GM19035 (cell line): Measurements from ENCODE around the gene TSNAX.
A peak's percentile ranks its signal among the peaks of the same experiment; 100 is the strongest.
"Not testable (repeated sequence)": the region's sequence is repeated elsewhere in the genome, so short reads cannot be mapped to it uniquely, and the experiment has no call there.

Source experiments
- ATAC-seq: cut with Tn5 transposase; IDR thresholded peaks from one replicate; pipeline ENCODE4 v1.9.1; 2021; ENCODE audit not compliant: unreplicated experiment

The TSNAX gene

DNA sequence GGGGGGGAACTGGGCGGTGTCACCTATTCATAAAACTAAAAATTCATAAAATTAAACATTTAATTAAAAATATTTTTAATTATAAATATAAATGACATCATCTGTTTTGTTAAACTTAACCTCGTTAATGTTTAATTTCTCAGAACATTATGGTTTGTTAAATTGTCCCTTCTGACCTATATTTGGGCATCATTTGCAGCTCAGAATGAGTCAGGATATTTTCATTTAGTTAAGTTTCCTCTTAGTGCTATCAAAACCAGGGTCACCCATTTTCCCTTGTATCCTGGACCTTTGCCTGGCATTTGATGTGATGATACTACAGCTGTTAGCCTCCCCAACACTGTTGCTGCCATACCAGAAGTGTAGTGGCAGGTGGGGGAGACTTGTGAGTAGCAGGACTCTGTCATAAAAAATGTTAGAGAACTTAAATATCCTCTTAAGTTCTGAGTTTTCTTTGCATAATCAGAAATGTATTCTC, 30.3 kb downstream of the TSNAX start:
- no peak for ATAC-seq

DNA sequence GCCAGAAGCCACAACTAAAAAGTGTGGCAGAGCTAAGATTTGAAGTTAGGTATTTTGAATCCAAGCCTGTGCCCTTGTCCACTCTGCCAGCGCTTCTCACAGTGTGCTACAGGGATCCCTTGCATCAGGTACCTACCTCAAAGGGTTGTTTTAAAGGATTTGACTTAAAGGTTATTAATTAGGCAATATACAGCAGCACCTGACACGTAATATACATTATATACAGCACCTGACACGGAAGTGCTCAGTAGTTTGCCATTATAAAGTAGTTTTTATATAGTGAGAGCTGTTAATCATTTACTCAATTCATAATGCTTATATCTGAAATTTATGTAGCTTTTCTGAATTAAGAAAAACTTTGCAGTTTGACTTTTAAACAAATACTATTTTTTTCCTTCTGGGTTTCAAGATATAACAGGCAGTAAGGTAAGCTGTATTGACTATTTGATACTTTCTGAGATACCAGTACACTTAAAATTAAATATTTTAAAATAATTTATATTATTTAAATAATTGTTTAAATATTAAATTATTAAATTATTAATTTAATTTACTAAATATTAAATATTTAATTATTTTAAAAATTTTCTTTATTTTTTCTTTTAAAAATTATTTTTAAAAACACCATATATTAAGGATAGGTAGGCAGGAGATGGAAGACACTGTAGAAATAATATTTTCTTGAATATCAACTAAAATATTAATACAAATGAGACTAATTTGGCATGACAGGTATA, 33.3 kb downstream of the TSNAX start:
- ATAC-seq: no peak

DNA sequence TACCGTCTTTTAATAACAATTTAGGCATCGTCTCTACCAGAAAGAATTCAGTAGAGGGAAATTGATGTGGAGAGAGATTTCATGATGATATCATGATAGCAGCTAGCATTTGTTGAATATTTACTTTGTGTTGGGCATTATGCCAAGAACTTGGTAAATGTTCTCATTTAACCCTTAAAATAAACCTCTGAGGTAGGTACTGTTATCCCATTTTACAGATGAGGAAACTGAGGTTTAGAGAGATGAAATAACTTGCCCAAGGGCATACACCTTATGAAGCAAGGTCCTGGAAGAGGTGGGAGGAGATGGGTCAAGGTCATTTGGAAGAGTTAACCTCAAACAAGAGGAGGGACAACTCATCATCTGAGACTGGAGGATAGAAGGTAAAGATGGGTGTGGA, 34.8 kb downstream of the TSNAX start:
- ATAC-seq: no peak

DNA sequence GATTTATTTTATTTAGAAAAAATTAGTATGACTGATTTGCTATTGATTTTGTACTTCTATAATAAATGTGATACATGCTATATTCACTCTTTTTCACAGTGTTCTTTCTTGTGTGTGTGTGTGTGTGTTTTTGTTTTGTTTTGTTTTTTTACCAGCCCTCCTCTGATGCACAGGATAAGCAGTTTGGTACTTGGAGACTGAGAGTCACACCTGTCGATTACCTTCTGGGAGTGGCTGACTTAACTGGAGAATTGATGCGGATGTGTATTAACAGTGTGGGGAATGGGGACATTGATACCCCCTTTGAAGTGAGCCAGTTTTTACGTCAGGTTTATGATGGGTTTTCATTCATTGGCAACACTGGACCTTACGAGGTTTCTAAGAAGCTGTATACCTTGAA, 35.9 kb downstream of the TSNAX start:
- ATAC-seq: no peak

DNA sequence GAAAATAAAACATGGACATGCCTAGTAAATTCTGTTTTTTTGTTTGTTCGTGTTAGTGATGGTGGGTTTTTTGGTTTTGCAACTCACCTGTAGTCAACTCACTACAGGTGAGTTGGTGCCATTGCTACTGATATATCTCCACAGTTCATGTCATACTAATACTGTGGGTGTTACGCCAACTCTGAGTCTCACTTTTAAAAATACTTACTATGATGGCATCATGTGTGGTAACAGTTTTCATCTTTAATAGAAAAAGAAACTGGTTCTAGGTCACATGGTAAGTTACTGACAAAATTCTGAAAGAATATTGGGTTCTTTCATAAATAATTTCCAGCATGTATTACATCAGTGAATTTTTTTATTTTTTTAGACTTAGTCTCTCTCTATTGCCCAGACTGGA, 38.0 kb downstream of the TSNAX start:
- no peak for ATAC-seq

DNA sequence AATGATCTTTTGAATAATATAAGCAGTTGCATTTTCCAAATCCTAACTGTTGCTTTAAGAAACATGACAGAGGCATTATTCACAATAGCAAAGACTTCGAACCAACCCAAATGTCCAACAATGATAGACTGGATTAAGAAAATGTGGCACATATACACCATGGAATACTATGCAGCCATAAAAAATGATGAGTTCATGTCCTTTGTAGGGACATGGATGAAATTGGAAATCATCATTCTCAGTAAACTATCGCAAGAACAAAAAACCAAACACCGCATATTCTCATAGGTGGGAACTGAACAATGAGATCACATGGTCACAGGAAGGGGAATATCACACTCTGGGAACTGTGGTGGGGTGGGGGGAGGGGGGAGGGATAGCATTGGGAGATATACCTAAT, 41.8 kb downstream of the TSNAX start:
- ATAC-seq: not testable (repeated sequence)

DNA sequence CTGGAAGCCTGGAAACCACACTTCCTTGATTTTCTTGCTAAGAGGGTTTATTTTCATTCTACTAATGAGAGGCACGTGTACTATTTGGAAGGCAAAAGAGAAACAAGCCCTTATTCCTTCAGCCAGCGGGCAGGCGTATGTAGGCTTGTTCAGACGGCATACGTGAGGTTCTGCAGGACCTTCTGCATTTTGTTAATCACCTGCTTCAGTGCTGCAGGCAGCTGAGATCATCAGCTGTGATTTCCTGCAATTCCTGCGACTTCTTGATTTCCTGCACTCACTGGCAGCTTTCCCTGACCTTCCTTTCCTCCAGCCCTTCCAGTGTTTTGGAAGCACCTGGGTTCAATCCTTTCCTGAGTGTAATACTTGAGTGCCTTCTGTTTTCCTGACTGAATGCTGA, 43.4 kb downstream of the TSNAX start:
- no peak for ATAC-seq

DNA sequence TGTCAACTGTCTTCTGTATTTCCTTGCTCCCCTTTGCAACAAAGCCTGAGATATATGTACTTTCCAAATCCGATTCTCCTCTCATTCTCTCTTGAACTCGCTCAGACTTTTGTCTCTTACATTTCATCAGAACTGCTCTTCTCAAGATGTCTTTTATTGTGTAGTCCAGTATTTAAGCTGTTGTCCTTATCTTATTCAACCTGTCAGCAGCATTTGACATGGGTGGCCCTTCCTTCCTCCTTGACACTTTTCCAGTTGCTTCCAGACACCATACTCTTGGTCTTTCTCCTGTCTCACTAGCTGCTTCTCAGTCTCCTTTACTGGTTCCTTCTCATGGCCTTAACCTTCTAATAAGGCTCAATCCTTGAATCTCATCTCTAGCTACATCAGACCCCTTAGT, 47.0 kb downstream of the TSNAX start:
- no peak for ATAC-seq

DNA sequence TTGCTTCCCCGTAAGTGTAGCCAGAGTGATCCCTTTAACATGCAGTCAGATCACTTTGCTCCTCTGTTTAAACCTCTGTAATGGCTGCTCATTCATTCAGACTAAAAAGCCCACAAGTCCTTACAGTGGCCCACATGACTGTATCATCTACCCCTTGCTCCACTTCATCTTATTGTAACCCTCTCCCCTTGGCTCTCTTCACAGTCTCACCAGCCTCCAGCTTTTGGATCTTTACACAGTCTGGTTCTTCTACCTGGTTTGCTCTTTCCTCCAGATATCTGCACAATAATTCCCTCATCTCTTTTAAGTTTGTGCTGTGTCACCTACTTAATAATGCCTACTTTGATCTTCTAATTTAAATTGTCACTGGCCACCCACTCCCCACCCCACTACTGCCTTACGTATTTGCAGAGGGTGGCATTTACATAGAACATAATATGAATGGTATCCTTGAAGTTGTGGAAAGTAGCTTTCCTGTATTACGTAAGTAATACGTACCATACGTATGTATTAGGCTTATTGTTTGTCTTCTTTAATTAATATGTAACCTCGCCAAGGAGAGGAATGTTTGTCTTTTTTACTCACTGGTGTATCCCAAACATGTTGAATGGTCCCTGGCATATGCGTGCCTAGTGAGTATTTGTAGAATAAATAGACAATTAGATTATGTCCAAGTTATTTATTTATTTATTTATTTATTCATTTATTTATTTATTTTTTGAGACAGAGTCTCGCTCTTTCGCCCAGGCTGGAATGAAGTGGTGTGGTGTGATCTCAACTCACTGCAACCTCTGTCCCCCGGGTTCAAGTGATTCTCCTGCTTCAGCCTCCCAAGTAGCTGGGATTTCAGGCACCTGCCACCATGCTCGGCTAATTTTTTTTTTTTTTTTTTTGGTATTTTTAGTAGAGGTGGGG, 48.6 kb downstream of the TSNAX start:
- no peak for ATAC-seq

DNA sequence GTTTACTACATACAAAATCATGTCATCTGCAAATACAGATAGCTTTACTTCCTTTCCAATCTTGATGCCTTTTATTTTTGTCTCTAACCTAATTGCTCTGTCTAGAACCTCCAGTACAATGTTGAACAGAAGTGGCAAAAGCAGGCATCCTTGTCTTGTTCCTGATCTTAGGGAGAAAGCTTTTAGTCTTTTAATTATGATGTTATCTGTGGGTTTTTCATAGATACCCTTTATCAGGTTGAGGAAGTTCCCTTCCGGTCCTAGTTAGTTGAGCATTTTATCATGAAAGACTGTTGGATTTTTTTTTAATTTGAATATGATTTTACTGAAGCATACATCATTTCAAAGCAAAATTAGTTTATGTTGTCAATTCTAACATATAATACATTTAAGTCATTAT, 52.4 kb downstream of the TSNAX start:
- ATAC-seq: no peak

DNA sequence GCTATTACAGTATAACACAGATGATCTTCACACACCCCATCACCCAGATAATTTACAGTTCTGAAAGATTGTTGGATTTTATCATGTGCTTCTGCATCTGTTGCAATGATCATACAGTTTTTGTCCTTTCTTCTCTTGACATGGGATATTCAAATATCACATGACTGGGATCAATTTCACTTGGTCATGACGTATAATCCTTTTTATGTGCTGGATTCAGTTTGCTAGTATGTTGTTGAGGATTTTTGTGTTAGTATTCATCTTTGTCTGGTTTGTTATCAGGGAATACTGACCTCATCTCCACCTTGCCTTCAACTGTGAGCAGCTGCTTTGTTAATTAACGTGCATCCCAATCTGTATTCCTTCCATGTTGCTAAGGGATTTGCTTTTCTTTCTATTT, 53.4 kb downstream of the TSNAX start:
- ATAC-seq: no peak

DNA sequence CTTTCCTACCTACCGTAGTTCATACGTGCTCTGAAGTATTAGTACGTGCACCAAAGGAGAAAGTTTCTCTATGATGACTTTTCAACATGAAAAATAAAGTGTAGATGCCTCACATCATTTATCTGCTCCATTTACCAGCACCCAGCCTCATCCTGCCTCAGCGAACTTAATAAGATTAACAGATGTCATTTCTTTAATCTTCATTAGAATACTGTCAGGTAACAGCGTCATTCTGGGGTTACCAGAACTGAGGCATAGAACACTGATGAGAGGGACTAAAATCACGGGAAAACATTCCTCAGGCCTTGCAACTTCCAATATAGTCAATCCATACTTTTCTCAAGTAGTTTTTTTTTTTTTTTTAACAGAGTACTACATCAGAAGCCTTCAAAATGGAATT, 54.9 kb downstream of the TSNAX start:
- no peak for ATAC-seq

DNA sequence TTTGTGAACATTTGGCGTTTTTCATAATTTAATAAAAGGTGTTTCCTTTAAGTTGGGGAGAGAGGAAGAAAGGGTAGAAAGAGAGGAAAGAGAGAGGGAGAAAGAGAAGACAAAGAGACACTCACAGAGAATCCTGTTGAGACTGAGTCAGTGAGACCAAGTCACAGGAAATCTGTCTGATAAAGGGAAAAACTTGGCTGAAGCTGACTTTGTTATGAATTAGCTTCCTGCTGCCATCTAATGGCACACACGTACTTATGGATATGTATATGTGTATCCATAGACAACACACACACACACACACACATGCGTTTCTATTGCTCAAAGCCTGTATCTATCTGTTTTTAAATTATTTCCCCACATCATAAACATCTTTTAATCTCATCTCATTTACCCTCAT, 55.6 kb downstream of the TSNAX start:
- no peak for ATAC-seq

DNA sequence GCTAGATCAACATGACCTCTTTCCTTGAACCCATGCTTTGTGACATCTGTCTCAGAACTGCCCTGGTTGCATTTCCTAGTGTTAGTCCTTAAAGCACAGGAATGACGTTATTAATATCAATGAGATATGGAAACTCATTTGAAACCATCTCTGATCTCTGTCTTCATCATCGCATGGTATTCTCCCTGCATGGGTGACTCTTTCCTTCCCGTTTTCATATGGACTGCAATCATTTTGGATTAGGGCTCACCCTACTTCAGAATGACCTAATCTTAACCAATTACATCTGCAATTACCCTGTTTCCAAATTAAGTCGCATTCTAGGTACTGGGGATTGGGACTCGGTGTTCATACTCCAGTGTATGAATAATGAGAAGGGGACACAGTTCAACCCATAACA, 56.5 kb downstream of the TSNAX start:
- no peak for ATAC-seq

DNA sequence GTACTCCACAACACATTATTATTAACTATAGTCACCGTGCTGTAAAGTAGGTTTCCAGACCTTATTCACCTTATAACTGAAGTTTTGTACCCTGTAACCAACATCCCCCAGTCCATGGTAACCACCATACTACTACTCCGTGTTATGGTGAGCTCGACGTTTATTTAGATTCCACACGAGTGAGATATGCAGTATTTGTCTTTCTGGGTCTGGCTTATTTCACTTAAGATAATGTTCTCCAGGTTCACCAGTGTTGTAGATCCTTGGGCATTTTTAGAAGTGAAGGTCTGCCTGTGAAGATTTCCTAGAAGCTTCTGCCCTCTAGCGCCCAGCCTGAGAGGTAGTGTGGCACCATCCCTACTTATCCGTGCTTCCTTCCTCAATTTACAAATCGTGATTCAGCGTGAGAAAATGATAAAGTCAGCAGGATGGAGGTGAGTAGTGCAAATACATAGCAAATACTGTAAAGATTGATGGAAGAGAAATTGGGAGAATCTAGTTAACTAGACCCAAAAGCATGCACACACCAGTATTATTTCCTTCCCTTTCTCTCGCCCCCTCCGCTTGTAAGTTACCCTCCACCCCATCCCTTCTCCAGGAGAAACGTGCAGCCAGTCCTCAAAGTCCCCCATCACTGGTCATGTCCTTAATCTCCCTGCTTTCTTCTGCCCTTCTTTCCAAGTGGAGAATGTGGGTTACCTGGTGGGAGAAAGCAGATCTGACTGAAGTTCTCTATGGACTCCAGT, 62.2 kb downstream of the TSNAX start:
- ATAC-seq: peak; percentile 65

DNA sequence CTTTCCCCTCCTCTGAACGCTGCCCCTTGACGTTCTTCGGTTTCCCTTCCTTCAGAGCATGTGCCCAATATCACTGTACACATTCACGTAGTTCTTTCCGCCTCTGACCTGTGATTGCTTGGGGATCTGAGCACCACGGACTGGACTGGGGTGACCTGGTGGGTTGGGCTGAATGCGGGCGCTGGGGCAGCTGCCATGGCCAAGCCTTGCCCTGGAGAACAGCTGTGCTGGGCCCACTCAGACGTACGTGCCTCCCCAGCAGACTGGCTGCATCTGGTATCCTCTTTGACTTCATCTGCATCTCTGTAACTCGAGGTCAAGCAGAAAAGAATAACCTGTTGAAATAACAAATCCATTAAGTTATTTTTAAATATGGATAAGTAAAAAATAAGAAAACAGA, 63.0 kb downstream of the TSNAX start:
- no peak for ATAC-seq

DNA sequence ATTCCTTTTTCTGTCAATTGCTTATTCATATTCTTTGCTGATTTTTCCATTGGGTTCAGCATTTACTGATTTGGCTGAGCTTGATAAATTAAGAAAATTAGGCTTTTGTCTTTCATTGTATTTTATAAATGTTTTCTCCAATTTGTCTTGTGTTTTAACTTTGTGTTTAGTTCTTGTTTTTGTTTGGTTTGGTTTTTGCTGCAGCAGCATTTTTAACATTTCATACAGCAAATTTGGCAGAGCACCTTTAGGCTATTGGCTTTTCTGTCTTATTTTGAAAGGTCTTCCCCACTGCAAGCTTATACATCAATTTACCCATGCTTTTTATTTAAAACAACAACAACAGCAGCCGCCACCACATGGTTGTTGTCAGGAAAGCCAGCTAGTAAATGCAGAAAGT, 64.3 kb downstream of the TSNAX start:
- ATAC-seq: no peak

DNA sequence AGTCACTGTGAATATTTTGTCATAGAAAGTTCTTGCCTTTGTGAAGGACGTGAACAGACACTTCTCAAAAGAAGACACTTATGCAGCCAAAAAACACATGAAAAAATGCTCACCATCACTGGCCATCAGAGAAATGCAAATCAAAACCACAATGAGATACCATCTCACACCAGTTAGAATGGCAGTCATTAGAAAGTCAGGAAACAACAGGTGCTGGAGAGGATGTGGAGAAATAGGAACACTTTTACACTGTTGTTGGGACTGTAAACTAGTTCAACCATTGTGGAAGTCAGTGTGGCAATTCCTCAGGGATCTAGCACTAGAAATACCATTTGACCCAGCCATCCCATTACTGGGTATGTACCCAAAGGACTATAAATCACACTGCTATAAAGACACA, 64.8 kb downstream of the TSNAX start:
- ATAC-seq: not testable (repeated sequence)

DNA sequence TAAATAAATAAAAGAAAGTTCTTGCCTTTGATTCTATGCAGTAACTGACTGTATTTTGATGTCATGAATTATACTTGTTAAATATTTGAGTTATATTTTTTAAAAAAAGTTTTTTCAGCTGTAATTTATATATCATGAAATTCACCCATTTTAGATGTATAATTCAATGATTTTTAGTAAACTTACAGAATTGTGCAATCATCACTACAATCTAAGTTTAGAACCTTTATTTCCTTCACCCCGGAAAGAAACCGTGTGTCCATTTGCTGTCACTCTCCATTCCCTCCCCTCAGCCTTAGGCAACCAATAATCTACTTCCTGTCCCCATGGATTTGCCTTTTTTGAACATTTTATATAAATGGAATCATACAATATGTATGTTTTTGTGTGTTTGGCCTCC, 65.7 kb downstream of the TSNAX start:
- ATAC-seq: no peak

DNA sequence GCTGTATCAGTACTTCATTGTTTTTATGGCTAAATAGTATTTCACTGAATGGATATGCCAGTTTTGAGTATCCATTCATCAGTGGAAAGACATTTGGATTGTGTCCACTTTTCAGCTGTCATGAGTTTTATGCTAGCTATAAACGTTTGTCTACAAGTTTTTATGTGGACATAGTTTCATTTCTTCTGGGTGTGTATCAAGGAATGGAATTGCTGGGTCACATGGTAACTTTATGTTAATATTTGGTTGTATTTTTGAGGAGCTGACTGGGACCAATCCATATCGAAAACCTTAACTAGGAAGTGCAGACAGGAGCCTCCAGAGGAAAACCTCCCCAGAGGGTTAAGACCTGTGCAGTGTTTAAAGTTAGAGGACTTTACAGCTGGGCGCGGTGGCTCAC, 66.3 kb downstream of the TSNAX start:
- ATAC-seq: no peak

DNA sequence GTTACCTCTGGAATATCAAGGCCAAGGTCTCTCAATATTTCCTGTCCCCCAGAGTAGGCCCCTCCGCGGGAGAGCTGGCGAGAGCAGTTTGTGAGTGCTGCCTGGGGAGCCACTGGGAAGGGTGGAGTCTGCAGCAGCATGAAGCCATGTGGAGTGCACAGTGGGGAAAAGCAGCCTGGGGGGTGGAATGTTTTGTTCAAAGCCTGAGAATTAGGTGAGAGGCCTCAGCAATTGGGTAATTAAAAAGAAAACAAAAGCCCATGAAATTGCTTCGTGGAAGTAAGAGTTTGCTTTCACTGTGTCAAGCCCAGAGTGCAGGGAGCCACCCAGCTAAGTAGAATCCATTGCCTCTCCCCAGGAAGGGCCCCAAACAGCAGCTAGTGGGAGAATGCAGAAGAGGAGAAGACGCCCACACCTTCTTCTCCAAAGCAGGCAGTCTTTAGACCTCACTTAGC, 67.9 kb downstream of the TSNAX start:
- no peak for ATAC-seq
